Left lung (tissue), 10 donors: Measurements from ENCODE around the gene ZNF407. TPM values are rescaled to one million over a fixed set of nuclear protein-coding genes. Genes with fewer than 3 reads are reported as not detected.

Source experiments
- ATAC-seq: fragments of 200-7000 bp; cut with Tn5 transposase; one replicate; pipeline ENCODE4 v1.9.1; 2020; ENCODE audit warnings: moderate library complexity
- DNase-seq, 4 donors: peaks; one replicate each; pipeline ENCODE4 v3.0.0-alpha.2; 2013 to 2020
- H3K27ac ChIP-seq, 2 donors: fragments of 200-600 bp; sonication (generic) in 1 of 2; one replicate each; pipeline versions ENCODE4 v1.5.0 to v1.8.0; 2020 to 2021
- H3K27me3 ChIP-seq, 2 donors: fragments of 200-600 bp; sonication (generic) in 1 of 2; one replicate each; pipeline versions ENCODE4 v1.5.0 to v1.8.0; 2020 to 2021
- H3K36me3 ChIP-seq, 2 donors: fragments of 200-600 bp; sonication (generic) in 1 of 2; one replicate each; pipeline versions ENCODE4 v1.5.0 to v1.8.0; 2020 to 2021
- H3K4me1 ChIP-seq, 2 donors: fragments of 200-600 bp; one replicate each; pipeline ENCODE4 v1.8.0; 2021
- H3K4me3 ChIP-seq, 2 donors: fragments of 200-600 bp; sonication (generic) in 1 of 2; one replicate each; pipeline versions ENCODE4 v1.5.0 to v1.8.0; 2020 to 2021; ENCODE audit warnings: mild to moderate bottlenecking in 1 of 2
- H3K9me3 ChIP-seq, 2 donors: fragments of 200-600 bp; sonication (generic) in 1 of 2; one replicate each; pipeline versions ENCODE4 v1.5.0 to v1.8.0; 2020 to 2021
- intact Hi-C, 2 donors: fragments of 100-400 bp; cut with DNase I; formaldehyde crosslinking; loops; one replicate each; pipeline versions ENCODE4 v1.11.2 to v1.14.2; 2022
- polyA plus RNA-seq, 6 donors: library from polyadenylated mRNA; unstranded; fragments of 120-200 nt; gene quantifications; one replicate each; pipeline ENCODE4 v1.2.1, GENCODE V29; 2013; ENCODE audit not compliant: insufficient read length in 6 of 6
- total RNA-seq, 2 donors: library from RNA; stranded (reverse); fragmentation: NEBNext Ultra II Directional; extraction: Animal tissue kit (Norgen Biotek cat#: 25700); gene quantifications; one replicate each; pipeline ENCODE4 v1.2.1, GENCODE V29; 2021
- TF ChIP-seq, protein P1 (sequence below), 2 donors: fragments of 200-600 bp; sonication (generic) in 1 of 2; IDR thresholded peaks; one replicate each; pipeline versions ENCODE4 v1.5.0 to v1.8.0; 2021; ENCODE audit warnings: antibody characterized with exemption in 2 of 2
- donor health status: DM: no; HTN: yes; CAD: no.
- donor health status: DM: no; HTN: no; CAD: no.

ZNF407 gene
- total and polyA plus RNA-seq, 8 donors: 10.3 to 16.7 (median 11.3) TPM

GRCh38 chr18:74876630-74877243 is 279.1 kb downstream of the ZNF407 start:
- no peaks in the 10 kb centered on the region for H3K9me3 ChIP-seq
- no peak overlapping the region for H3K27ac ChIP-seq
- no peaks in the 10 kb centered on the region for H3K27me3 ChIP-seq
- intact Hi-C loops: no loop called here
- no peaks in the 10 kb centered on the region for H3K4me1 ChIP-seq
- TF ChIP-seq, protein P1, sequence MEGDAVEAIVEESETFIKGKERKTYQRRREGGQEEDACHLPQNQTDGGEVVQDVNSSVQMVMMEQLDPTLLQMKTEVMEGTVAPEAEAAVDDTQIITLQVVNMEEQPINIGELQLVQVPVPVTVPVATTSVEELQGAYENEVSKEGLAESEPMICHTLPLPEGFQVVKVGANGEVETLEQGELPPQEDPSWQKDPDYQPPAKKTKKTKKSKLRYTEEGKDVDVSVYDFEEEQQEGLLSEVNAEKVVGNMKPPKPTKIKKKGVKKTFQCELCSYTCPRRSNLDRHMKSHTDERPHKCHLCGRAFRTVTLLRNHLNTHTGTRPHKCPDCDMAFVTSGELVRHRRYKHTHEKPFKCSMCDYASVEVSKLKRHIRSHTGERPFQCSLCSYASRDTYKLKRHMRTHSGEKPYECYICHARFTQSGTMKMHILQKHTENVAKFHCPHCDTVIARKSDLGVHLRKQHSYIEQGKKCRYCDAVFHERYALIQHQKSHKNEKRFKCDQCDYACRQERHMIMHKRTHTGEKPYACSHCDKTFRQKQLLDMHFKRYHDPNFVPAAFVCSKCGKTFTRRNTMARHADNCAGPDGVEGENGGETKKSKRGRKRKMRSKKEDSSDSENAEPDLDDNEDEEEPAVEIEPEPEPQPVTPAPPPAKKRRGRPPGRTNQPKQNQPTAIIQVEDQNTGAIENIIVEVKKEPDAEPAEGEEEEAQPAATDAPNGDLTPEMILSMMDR (IDR thresholded peaks at IDR 0.05): no peak
- no peak for ATAC-seq
- no peak overlapping the region for H3K4me3 ChIP-seq
- peaks cover 0 to 13% of the 10 kb centered on the region in 2 donors for H3K36me3 ChIP-seq
- DNase-seq: no peak

- intact Hi-C loops: no loop called here
- ATAC-seq: no peak
- no peak overlapping the region for H3K27ac ChIP-seq
- no peaks in the 10 kb centered on the region for H3K9me3 ChIP-seq
- DNase-seq: no peak
- peaks cover 0 to 25% of the 10 kb centered on the region in 2 donors for H3K36me3 ChIP-seq
- H3K4me3 ChIP-seq: no peak overlapping the region
- H3K4me1 ChIP-seq: no peaks in the 10 kb centered on the region
- H3K27me3 ChIP-seq: no peaks in the 10 kb centered on the region
- TF ChIP-seq, protein P1 (IDR thresholded peaks at IDR 0.05): no peak
These were observed 280.6 kb downstream of the ZNF407 start for GRCh38 chr18:74878267-74878666.

GRCh38 chr18:74880706-74881278 is 283.1 kb downstream of the ZNF407 start:
- no peaks in the 10 kb centered on the region for H3K9me3 ChIP-seq
- TF ChIP-seq, protein P1 (IDR thresholded peaks at IDR 0.05): no peak
- H3K27me3 ChIP-seq: no peaks in the 10 kb centered on the region
- no peak overlapping the region for H3K27ac ChIP-seq
- H3K36me3 ChIP-seq: peaks cover 0 to 27% of the 10 kb centered on the region in 2 donors
- intact Hi-C loops: no loop called here
- DNase-seq (no peak), ATAC-seq (no peak)
- no peaks in the 10 kb centered on the region for H3K4me1 ChIP-seq
- H3K4me3 ChIP-seq: no peak overlapping the region

DNA sequence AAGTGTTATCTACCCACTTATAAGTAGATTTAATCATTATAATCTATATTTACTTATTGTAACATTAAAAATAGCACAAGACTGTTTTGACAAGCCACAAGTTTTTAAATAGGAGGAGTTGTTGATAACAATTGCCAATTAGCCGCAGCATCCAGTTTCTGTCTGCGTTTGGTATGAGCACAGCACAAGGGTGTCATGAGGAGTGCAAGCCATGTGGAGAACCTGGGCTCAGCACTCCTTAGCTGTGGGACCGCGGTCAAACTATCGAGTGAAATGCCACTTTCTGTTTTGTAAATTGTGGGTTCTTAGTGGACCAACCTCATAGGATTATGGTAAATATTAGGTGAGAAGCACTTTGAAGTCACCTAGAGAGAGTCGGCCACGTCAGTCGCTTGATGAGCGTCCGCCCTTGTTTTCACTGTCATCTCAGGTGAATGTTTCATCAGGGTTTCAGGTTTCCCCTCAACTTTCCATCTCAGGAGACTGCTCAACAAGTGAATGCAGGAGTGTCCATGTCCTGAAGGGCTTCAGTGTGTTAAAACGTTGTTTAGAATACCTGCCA is 294.5 kb downstream of the ZNF407 start:
- intact Hi-C loops: no loop called here
- TF ChIP-seq, protein P1 (IDR thresholded peaks at IDR 0.05): no peak
- ATAC-seq: no peak
- H3K4me1 ChIP-seq: no peaks in the 10 kb centered on the region
- H3K36me3 ChIP-seq: peaks cover 0 to 16% of the 10 kb centered on the region in 2 donors
- no peak overlapping the region for H3K4me3 ChIP-seq
- no peak overlapping the region for H3K27ac ChIP-seq
- DNase-seq: no peak
- H3K27me3 ChIP-seq: no peaks in the 10 kb centered on the region
- H3K9me3 ChIP-seq: no peaks in the 10 kb centered on the region

DNA sequence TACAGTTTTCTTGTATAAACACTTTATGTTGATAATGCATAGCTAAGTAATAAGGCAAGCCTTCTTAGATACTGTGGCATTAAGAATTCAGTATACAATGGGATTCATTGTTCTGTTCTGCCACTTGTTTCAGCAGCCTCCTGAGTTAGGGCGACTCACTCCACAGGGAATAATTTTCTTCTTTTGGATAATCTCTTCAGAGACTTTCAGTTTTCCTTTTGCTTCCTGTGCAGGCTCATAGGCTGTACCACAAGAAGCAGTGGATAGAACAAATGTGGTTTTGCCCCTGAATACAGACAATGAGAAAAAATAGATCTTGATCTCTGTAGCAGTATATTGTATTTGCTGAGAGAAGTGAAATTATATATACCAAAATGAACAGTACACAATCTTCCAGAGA is 298.0 kb downstream of the ZNF407 start:
- Histone ChIP-seq H3K27ac (no peak overlapping the region), H3K27me3 (no peaks in the 10 kb centered on the region), H3K9me3 (no peaks in the 10 kb centered on the region), H3K4me1 (peaks cover 0 to 5% of the 10 kb centered on the region in 2 donors), H3K4me3 (no peak overlapping the region), H3K36me3 (peaks cover 0 to 5% of the 10 kb centered on the region in 2 donors)
- DNase-seq (no peak), ATAC-seq (no peak)
- intact Hi-C loops: no loop called here
- TF ChIP-seq, protein P1 (IDR thresholded peaks at IDR 0.05): no peak
